Keratinocyte (primary cell): ENCODE measurements around the gene SMARCA2. TPM values are rescaled to one million over a fixed set of nuclear protein-coding genes. Genes with fewer than 3 reads are reported as not detected.

ENCODE experiments used
- DNase-seq: peaks from one replicate; pipeline ENCODE4 v3.0.0-alpha.2; 2011; ENCODE audit warnings: low read depth, missing footprints, low spot score
- FAIRE-seq: peaks from 2 replicates; lab custom pipeline; 2011; peaks lifted over from hg19 to GRCh38; lab: Jason Lieb, UNC
- H2AFZ ChIP-seq: 2 replicates; pipeline ENCODE4 v1.6.0; 2012; ENCODE audit warnings: low read length, control low read depth, inconsistent platforms; ENCODE audit not compliant: control insufficient read depth
- H3K27ac ChIP-seq: 2 replicates; pipeline ENCODE4 v1.5.1; 2011; ENCODE audit warnings: low read length; ENCODE audit not compliant: control insufficient read depth, insufficient read depth
- H3K27me3 ChIP-seq: 3 replicates; pipeline ENCODE4 v1.6.0; 2011; ENCODE audit warnings: low read length; ENCODE audit not compliant: control insufficient read depth, insufficient read depth; ENCODE audit errors: extremely low read depth
- H3K36me3 ChIP-seq, 2 experiments: 2 replicates in 1 of 2; 3 replicates in 1 of 2; pipeline ENCODE4 v1.5.1; 2011; ENCODE audit warnings: low read length in 2 of 2, mild to moderate bottlenecking in 1 of 2; ENCODE audit not compliant: control insufficient read depth in 2 of 2, insufficient read depth in 2 of 2; ENCODE audit errors: extremely low read depth in 1 of 2
- H3K4me1 ChIP-seq: 3 replicates; pipeline ENCODE4 v1.5.1; 2011; ENCODE audit warnings: low read length; ENCODE audit not compliant: control insufficient read depth, insufficient read depth; ENCODE audit errors: extremely low read depth
- H3K4me2 ChIP-seq: 3 replicates; pipeline ENCODE4 v1.6.0; 2011; ENCODE audit warnings: low read depth, low read length; ENCODE audit not compliant: control insufficient read depth, insufficient read depth; ENCODE audit errors: extremely low read depth
- H3K4me3 ChIP-seq, 3 experiments: fragments of 200-600 bp in 1 of 3; sonication (generic) in 1 of 3; 2 replicates in 2 of 3; 3 replicates in 1 of 3; pipeline ENCODE4 v1.5.1; 2011 to 2016; ENCODE audit warnings: low read length in 3 of 3, mild to moderate bottlenecking in 3 of 3, control low read depth in 2 of 3, inconsistent platforms in 1 of 3, low read depth in 1 of 3, mixed read lengths in 1 of 3, mixed run types in 1 of 3, moderate library complexity in 1 of 3; ENCODE audit not compliant: control insufficient read depth in 2 of 3, insufficient read depth in 2 of 3; ENCODE audit errors: extremely low read depth in 1 of 3
- H3K79me2 ChIP-seq: 2 replicates; pipeline ENCODE4 v1.6.0; 2012; ENCODE audit warnings: low read length; ENCODE audit not compliant: control insufficient read depth, insufficient read depth
- H3K9ac ChIP-seq: 3 replicates; pipeline ENCODE4 v1.6.0; 2011; ENCODE audit warnings: low read length; ENCODE audit not compliant: control insufficient read depth, insufficient read depth; ENCODE audit errors: extremely low read depth
- H3K9me1 ChIP-seq: 3 replicates; pipeline ENCODE4 v1.6.0; 2011; ENCODE audit warnings: low read length; ENCODE audit not compliant: control insufficient read depth, insufficient read depth; ENCODE audit errors: extremely low read depth
- H3K9me3 ChIP-seq: 2 replicates; pipeline ENCODE4 v1.5.1; 2012; ENCODE audit warnings: low read depth, low read length; ENCODE audit not compliant: control insufficient read depth
- H4K20me1 ChIP-seq: 3 replicates; pipeline ENCODE4 v1.6.0; 2011; ENCODE audit warnings: low read length; ENCODE audit not compliant: control insufficient read depth, insufficient read depth; ENCODE audit errors: extremely low read depth
- EZH2 ChIP-seq: IDR thresholded peaks from one replicate; pipeline ENCODE4 v1.6.1; 2012; ENCODE audit warnings: inconsistent platforms, mild to moderate bottlenecking, low read length, moderate library complexity
- dilution Hi-C: fragments of 300-500 bp; cut with MboI; formaldehyde crosslinking; loops from one replicate; pipeline ENCODE4 v1.7.0; 2020; ENCODE audit warnings: low sequenced_read_pairs; ENCODE audit not compliant: extremely low pct_ligation_motif_present
- polyA plus RNA-seq, 5 experiments: library from polyadenylated mRNA; depleted of rRNA in 3 of 5; stranded (reverse) in 3 of 5; stranded (forward) in 1 of 5; unstranded in 1 of 5; fragments of >200 nt; gene quantifications; 1 replicate in 1 of 5; 2 replicates in 3 of 5; 3 replicates in 1 of 5; pipeline versions ENCODE4 v1.2.1 to v1.2.3, GENCODE V29; 2011 to 2012; ENCODE audit warnings: missing spikeins in 2 of 5, low read depth in 1 of 5, low replicate concordance in 1 of 5
- TF ChIP-seq, protein P1 (sequence below), 3 experiments: IDR thresholded peaks in 1 of 3; conservative IDR thresholded peaks in 1 of 3; optimal IDR thresholded peaks in 1 of 3; 2 replicates in 2 of 3; 3 replicates in 1 of 3; pipeline versions ENCODE3 to v1.5.1; 2011; ENCODE audit warnings: low read length in 3 of 3, mild to moderate bottlenecking in 3 of 3, moderate library complexity in 2 of 3, control low read depth in 1 of 3, inconsistent platforms in 1 of 3; ENCODE audit not compliant: insufficient read depth in 2 of 3; ENCODE audit errors: extremely low read depth in 1 of 3

SMARCA2 gene
- polyA plus RNA-seq, 1 donor (not counting 4 experiments of a cell fraction or from before 2014, with no cell fraction given) = 39.0 TPM

DNA sequence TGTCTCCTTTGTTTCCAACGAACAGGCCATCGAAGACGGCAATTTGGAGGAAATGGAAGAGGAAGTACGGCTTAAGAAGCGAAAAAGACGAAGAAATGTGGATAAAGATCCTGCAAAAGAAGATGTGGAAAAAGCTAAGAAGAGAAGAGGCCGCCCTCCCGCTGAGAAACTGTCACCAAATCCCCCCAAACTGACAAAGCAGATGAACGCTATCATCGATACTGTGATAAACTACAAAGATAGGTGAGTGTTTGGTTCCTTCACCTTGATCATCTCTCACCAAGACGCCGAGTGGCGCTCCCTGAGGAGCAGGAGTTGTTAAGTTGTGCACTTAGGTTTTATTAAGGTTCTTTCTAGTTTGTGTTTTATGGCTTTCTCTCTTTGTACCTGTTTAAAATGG lies 146.5 kb downstream of the SMARCA2 start:
- H3K79me2 ChIP-seq = peaks cover 19% of the 10 kb centered on the region
- H3K27ac ChIP-seq = no peak overlapping the region
- H2AFZ ChIP-seq = no peak overlapping the region
- FAIRE-seq (no peak), DNase-seq (no peak)
- H3K36me3 ChIP-seq = peaks cover 1 to 4% of the 10 kb centered on the region in 2 experiments
- H3K4me3 ChIP-seq = no peak overlapping the region
- H3K9me3 ChIP-seq = no peaks in the 10 kb centered on the region
- TF ChIP-seq, protein P1, sequence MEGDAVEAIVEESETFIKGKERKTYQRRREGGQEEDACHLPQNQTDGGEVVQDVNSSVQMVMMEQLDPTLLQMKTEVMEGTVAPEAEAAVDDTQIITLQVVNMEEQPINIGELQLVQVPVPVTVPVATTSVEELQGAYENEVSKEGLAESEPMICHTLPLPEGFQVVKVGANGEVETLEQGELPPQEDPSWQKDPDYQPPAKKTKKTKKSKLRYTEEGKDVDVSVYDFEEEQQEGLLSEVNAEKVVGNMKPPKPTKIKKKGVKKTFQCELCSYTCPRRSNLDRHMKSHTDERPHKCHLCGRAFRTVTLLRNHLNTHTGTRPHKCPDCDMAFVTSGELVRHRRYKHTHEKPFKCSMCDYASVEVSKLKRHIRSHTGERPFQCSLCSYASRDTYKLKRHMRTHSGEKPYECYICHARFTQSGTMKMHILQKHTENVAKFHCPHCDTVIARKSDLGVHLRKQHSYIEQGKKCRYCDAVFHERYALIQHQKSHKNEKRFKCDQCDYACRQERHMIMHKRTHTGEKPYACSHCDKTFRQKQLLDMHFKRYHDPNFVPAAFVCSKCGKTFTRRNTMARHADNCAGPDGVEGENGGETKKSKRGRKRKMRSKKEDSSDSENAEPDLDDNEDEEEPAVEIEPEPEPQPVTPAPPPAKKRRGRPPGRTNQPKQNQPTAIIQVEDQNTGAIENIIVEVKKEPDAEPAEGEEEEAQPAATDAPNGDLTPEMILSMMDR (optimal IDR thresholded peaks at IDR 0.05 in 1 of 3, IDR thresholded peaks at IDR 0.05 in 1 of 3, conservative IDR thresholded peaks at IDR 0.05 in 1 of 3; ENCODE audit: extremely low read depth in 1 of 3, insufficient read depth in 2 of 3, low read length in 3 of 3) = no peak
- TF ChIP-seq EZH2 = no peak
- H3K9ac ChIP-seq = no peak overlapping the region
- dilution Hi-C loops = no loop called here
- H4K20me1 ChIP-seq = no peaks in the 10 kb centered on the region
- H3K4me2 ChIP-seq = no peak overlapping the region
- H3K9me1 ChIP-seq = no peaks in the 10 kb centered on the region
- peaks cover 15% of the 10 kb centered on the region for H3K4me1 ChIP-seq
- H3K27me3 ChIP-seq = no peaks in the 10 kb centered on the region

GRCh38 chr9:2163231-2163885 lies 148.2 kb downstream of the SMARCA2 start:
- H3K9me3 ChIP-seq = no peaks in the 10 kb centered on the region
- H2AFZ ChIP-seq = no peak overlapping the region
- peaks cover 1 to 4% of the 10 kb centered on the region in 2 experiments for H3K36me3 ChIP-seq
- no peaks in the 10 kb centered on the region for H3K9me1 ChIP-seq
- H3K4me2 ChIP-seq = no peak overlapping the region
- no peaks in the 10 kb centered on the region for H3K27me3 ChIP-seq
- no peak overlapping the region for H3K4me3 ChIP-seq
- no peak overlapping the region for H3K27ac ChIP-seq
- TF ChIP-seq, protein P1 (optimal IDR thresholded peaks at IDR 0.05 in 1 of 3, IDR thresholded peaks at IDR 0.05 in 1 of 3, conservative IDR thresholded peaks at IDR 0.05 in 1 of 3; ENCODE audit: extremely low read depth in 1 of 3, insufficient read depth in 2 of 3, low read length in 3 of 3) = no peak
- no peak for TF ChIP-seq EZH2
- FAIRE-seq (no peak), DNase-seq (no peak)
- H3K4me1 ChIP-seq = peaks cover 3% of the 10 kb centered on the region
- no peak overlapping the region for H3K9ac ChIP-seq
- H3K79me2 ChIP-seq = peaks cover 19% of the 10 kb centered on the region
- H4K20me1 ChIP-seq = no peaks in the 10 kb centered on the region
- dilution Hi-C loops = no loop called here
